HepG2 (cell line): ENCODE data around the gene FRMD8. TPM values are rescaled to one million over a fixed set of nuclear protein-coding genes. Genes with fewer than 3 reads are reported as not detected.

ENCODE experiments used
- ARNT ChIP-seq: fragments of 450-650 bp; IDR thresholded peaks from 2 replicates; pipeline ENCODE4 v1.6.1; 2017
- CTCF ChIP-seq: sonication (generic); formaldehyde crosslinking; IDR thresholded peaks from 2 replicates; pipeline ENCODE4 v1.5.0; 2020; ENCODE audit warnings: mild to moderate bottlenecking, missing genetic modification reagents, moderate library complexity
- DNMT1 ChIP-seq: sonication (generic); formaldehyde crosslinking; IDR thresholded peaks from 2 replicates; pipeline ENCODE4 v1.5.1; 2020; ENCODE audit warnings: mild to moderate bottlenecking, missing genetic modification reagents
- DR1 ChIP-seq: sonication (generic); formaldehyde crosslinking; IDR thresholded peaks from 2 replicates; pipeline ENCODE4 v1.8.0; 2021; ENCODE audit warnings: mild to moderate bottlenecking, missing genetic modification reagents, inconsistent platforms
- IRF2 ChIP-seq: IDR thresholded peaks from 2 replicates; pipeline ENCODE4 v1.6.1; 2018; ENCODE audit warnings: missing genetic modification reagents, missing compliant biosample characterization
- KAT2B ChIP-seq: fragments of 150-350 bp; IDR thresholded peaks from 2 replicates; pipeline ENCODE4 v1.6.1; 2014; ENCODE audit warnings: low read depth, low read length, borderline replicate concordance
- KMT2A ChIP-seq: sonication (generic); formaldehyde crosslinking; IDR thresholded peaks from 2 replicates; pipeline ENCODE4 v1.4.0; 2020; ENCODE audit warnings: missing genetic modification reagents
- MAZ ChIP-seq, 2 experiments: sonication (generic) in 1 of 2; formaldehyde crosslinking in 1 of 2; IDR thresholded peaks; 2 replicates each; pipeline versions ENCODE4 v1.5.0 to v1.6.1; 2012 to 2020; ENCODE audit warnings: low read depth in 2 of 2, mild to moderate bottlenecking in 2 of 2, borderline replicate concordance in 1 of 2, improper control_type of control experiment in 1 of 2, low read length in 1 of 2, missing genetic modification reagents in 1 of 2, moderate library complexity in 1 of 2
- MIER3 ChIP-seq: IDR thresholded peaks from 2 replicates; pipeline ENCODE4 v1.6.1; 2016; ENCODE audit warnings: missing compliant biosample characterization, borderline replicate concordance
- NCOR1 ChIP-seq: fragments of 200-600 bp; sonication (generic); IDR thresholded peaks from 2 replicates; pipeline ENCODE4 v1.7.0; 2017; ENCODE audit warnings: antibody characterized with exemption, low read length, borderline replicate concordance
- PPARG ChIP-seq: conservative IDR thresholded peaks from 2 replicates; pipeline ENCODE4 v1.6.1; 2016; ENCODE audit warnings: missing biosample characterization, missing genetic modification reagents
- RORA ChIP-seq: sonication (generic); formaldehyde crosslinking; IDR thresholded peaks from 2 replicates; pipeline ENCODE4 v1.5.0; 2020; ENCODE audit warnings: mild to moderate bottlenecking, missing genetic modification reagents, moderate library complexity
- SNAPC5 ChIP-seq: sonication (generic); formaldehyde crosslinking; IDR thresholded peaks from 2 replicates; pipeline ENCODE4 v1.8.1; 2023; ENCODE audit warnings: mild to moderate bottlenecking, missing genetic modification reagents, borderline replicate concordance
- TBP ChIP-seq: sonication (generic); formaldehyde crosslinking; IDR thresholded peaks from 2 replicates; pipeline ENCODE4 v1.5.0; 2020; ENCODE audit warnings: missing genetic modification reagents
- TCF7L2 ChIP-seq: IDR thresholded peaks from 2 replicates; pipeline ENCODE4 v1.6.1; 2011; ENCODE audit warnings: mild to moderate bottlenecking, low read depth, low read length, moderate library complexity
- THAP11 ChIP-seq: IDR thresholded peaks from 2 replicates; pipeline ENCODE4 v1.6.1; 2016; ENCODE audit warnings: missing biosample characterization, missing genetic modification reagents
- ZBTB34 ChIP-seq: sonication (generic); formaldehyde crosslinking; IDR thresholded peaks from 2 replicates; pipeline ENCODE4 v1.8.0; 2022; ENCODE audit warnings: mild to moderate bottlenecking, missing genetic modification reagents
- ZFX ChIP-seq: sonication (generic); formaldehyde crosslinking; IDR thresholded peaks from 2 replicates; pipeline ENCODE4 v1.4.0; 2020; ENCODE audit warnings: mild to moderate bottlenecking, low read depth, missing genetic modification reagents, moderate library complexity
- ZNF160 ChIP-seq: sonication (generic); formaldehyde crosslinking; IDR thresholded peaks from 2 replicates; pipeline ENCODE4 v1.8.0; 2022; ENCODE audit warnings: mild to moderate bottlenecking, inconsistent platforms, missing genetic modification reagents
- ZNF264 ChIP-seq: sonication (generic); formaldehyde crosslinking; IDR thresholded peaks from 2 replicates; pipeline ENCODE4 v1.4.0; 2020; ENCODE audit warnings: missing genetic modification reagents
- ZNF512 ChIP-seq: sonication (generic); formaldehyde crosslinking; IDR thresholded peaks from 2 replicates; pipeline ENCODE4 v1.4.0; 2020; ENCODE audit warnings: mild to moderate bottlenecking, missing genetic modification reagents
- ZZZ3 ChIP-seq: sonication (generic); formaldehyde crosslinking; IDR thresholded peaks from 2 replicates; pipeline ENCODE4 v1.4.0; 2020; ENCODE audit warnings: missing genetic modification reagents, mild to moderate bottlenecking, borderline replicate concordance
- polyA plus RNA-seq, 8 experiments: library from polyadenylated mRNA; depleted of rRNA in 3 of 8; stranded (reverse) in 7 of 8; unstranded in 1 of 8; fragments of >200 nt; fragmentation: Illumina TruSeq in 4 of 8; extraction: Trizol in 4 of 8; gene quantifications; 2 replicates each; pipeline versions ENCODE4 v1.2.1 to v1.2.3, GENCODE V29; 2011 to 2016; ENCODE audit warnings: low read depth in 4 of 8, missing spikeins in 1 of 8, mixed read lengths in 1 of 8; ENCODE audit not compliant: insufficient read depth in 1 of 8
- total RNA-seq, 5 experiments: library from RNA; depleted of rRNA; stranded (reverse); fragments of >200 nt; fragmentation: Illumina TruSeq; extraction: Trizol; gene quantifications; 2 replicates each; pipeline ENCODE4 v1.2.3, GENCODE V29; 2016; ENCODE audit warnings: low read depth in 1 of 5
- TF ChIP-seq, protein P1 (sequence below): sonication (generic); formaldehyde crosslinking; conservative IDR thresholded peaks from 2 replicates; pipeline ENCODE4 v1.4.0; 2020; ENCODE audit warnings: missing genetic modification reagents

The FRMD8 gene
- total and polyA plus RNA-seq, 2 of the 13 experiments (the other 11 are each of a cell fraction or from before 2014, with no cell fraction given) = 5.8 to 20.6 TPM

GRCh38 chr11:65382033-65382803 lies 4.2 kb upstream of the FRMD8 start, which contains the start of gene SLC25A45 (continued):
- peak; percentile 95; the same call in 1 of the 2 replicates for TF ChIP-seq ZBTB34 (CRISPR knock-in tag)
- peak; percentile 94 for TF ChIP-seq CTCF (CRISPR knock-in tag)
- peak; percentile 6 for TF ChIP-seq PPARG
- no peak for TF ChIP-seq RORA (CRISPR knock-in tag)
- TF ChIP-seq TBP = no peak
- TF ChIP-seq KMT2A = no peak; the same call in 1 of the 2 replicates
- TF ChIP-seq DR1 (CRISPR knock-in tag) = no peak
- TF ChIP-seq ZNF264 (CRISPR knock-in tag) = no peak
- TF ChIP-seq DNMT1 (CRISPR knock-in tag) = 0 out of 2 replicates have a peak, but pooled peaks have one; percentile 29
- TF ChIP-seq THAP11 (CRISPR knock-in tag) = peak; percentile 78
- TF ChIP-seq, protein P1, sequence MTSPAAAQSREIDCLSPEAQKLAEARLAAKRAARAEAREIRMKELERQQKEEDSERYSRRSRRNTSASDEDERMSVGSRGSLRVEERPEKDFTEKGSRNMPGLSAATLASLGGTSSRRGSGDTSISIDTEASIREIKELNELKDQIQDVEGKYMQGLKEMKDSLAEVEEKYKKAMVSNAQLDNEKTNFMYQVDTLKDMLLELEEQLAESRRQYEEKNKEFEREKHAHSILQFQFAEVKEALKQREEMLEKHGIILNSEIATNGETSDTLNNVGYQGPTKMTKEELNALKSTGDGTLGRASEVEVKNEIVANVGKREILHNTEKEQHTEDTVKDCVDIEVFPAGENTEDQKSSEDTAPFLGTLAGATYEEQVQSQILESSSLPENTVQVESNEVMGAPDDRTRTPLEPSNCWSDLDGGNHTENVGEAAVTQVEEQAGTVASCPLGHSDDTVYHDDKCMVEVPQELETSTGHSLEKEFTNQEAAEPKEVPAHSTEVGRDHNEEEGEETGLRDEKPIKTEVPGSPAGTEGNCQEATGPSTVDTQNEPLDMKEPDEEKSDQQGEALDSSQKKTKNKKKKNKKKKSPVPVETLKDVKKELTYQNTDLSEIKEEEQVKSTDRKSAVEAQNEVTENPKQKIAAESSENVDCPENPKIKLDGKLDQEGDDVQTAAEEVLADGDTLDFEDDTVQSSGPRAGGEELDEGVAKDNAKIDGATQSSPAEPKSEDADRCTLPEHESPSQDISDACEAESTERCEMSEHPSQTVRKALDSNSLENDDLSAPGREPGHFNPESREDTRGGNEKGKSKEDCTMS (CRISPR knock-in tag) = no peak
- 0 out of 2 replicates have a peak, but pooled peaks have one; percentile 28 for TF ChIP-seq ZNF160 (CRISPR knock-in tag)
- no peak for TF ChIP-seq TCF7L2
- TF ChIP-seq ZZZ3 = peak; percentile 49; the same call in 1 of the 2 replicates
- peak; percentile 83; the same call in 1 of the 2 replicates for TF ChIP-seq NCOR1
- TF ChIP-seq SNAPC5 (CRISPR knock-in tag) = no peak
- no peak for TF ChIP-seq ZNF512 (CRISPR knock-in tag)
- no peak for TF ChIP-seq KAT2B
- TF ChIP-seq ARNT = no peak
- TF ChIP-seq IRF2 = peak; percentile 87
- peak; percentile 45 for TF ChIP-seq MIER3 (CRISPR knock-in tag)
- TF ChIP-seq ZFX = peak; percentile 96
- TF ChIP-seq MAZ (IDR thresholded peaks at IDR 0.05; ENCODE audit: borderline replicate concordance, low read depth, low read length) = peak; percentile 89
- TF ChIP-seq MAZ (CRISPR knock-in tag; IDR thresholded peaks at IDR 0.05; ENCODE audit: low read depth) = peak; percentile 96
